Astrocyte of the cerebellum (primary cell): Measurements from ENCODE around the gene TESMIN.

ENCODE experiments used
- DNase-seq: peaks from one replicate; pipeline ENCODE4 v3.0.0-alpha.2; 2011; ENCODE audit warnings: low read depth
- H3K4me3 ChIP-seq: 2 replicates; pipeline ENCODE4 v1.5.1; 2011; ENCODE audit warnings: mild to moderate bottlenecking, low read depth, low read length, moderate library complexity
- CTCF ChIP-seq: IDR thresholded peaks from 2 replicates; pipeline ENCODE4 v1.5.1; 2012; ENCODE audit warnings: low read length, low read depth, moderate library complexity, mild to moderate bottlenecking; ENCODE audit errors: missing control alignments
- in situ Hi-C: cut with HindIII; loops from 2 replicates; pipeline ENCODE4 v1.10.0; 2017; ENCODE audit warnings: low sequenced_read_pairs

TESMIN gene

DNA sequence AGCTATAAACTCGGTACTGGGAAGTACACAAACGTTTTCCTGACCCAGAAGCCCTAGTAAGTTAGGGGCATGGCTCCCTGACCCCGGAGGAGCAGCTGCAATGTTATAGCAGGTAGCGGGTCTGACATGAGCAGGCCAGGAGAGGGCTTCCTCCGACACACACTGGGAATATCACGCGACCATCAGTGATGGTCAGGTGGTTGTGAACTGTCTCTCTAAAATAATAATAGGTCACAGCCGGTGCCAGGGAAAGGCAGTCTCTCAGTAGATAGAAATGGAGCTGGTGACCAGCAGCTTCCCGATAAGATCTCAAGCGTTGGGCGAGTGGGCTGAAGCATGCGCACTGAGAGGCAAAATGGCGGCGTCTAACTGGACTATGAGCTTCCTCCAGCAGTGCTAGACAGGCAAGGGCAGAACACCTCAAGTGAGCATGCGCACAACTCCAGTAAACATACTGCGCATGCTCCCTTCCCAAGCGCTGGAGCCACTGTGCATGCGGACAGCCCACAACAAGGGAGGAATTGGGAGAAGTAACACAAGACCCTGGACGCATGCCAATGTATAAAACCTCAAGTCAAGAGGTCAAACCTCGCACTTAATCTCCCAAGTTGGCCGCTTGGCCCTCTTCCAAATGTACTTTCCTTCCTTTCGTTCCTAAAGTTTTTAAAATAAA, 22.3 kb upstream of the TESMIN start:
- in situ Hi-C loops = no loop called here
- no peak overlapping the region for H3K4me3 ChIP-seq
- no peak for TF ChIP-seq CTCF
- no peak for DNase-seq

DNA sequence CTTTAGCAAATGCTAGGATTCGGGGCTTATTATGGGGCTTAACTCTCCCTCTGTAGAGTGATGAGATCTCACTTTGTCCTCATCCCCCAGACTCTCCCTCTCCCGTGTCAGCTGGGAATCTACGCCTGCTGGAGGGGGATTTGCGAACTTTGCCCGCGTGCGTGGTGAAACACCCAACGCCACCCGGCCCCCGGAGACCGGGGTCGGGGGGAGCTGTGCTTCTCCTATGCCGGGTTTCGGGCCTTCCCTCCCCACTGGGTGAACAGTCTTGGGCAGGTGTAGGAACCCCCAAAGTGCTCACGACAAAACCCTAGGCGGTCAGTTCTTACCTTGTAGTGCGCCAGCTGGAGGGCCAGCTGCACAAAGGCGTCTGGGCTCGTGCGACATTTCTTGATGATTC, 21.6 kb upstream of the TESMIN start:
- DNase-seq = no peak
- no peak for TF ChIP-seq CTCF
- in situ Hi-C loops = no loop called here
- H3K4me3 ChIP-seq = no peak overlapping the region

- no peak overlapping the region for H3K4me3 ChIP-seq
- in situ Hi-C loops = no loop called here
- TF ChIP-seq CTCF = no peak
- DNase-seq = no peak
Observed at GRCh38 chr11:68770781-68771180, 19.5 kb upstream of the TESMIN start.

GRCh38 chr11:68767672-68768071, 16.4 kb upstream of the TESMIN start:
- TF ChIP-seq CTCF = no peak
- no peak overlapping the region for H3K4me3 ChIP-seq
- in situ Hi-C loops = loop anchor here (5.0 kb wide), 1 partner anchor 80 kb away; no protein-coding TSS in a partner anchor
- no peak for DNase-seq

- in situ Hi-C loops = loop anchor here (5.0 kb wide), 1 partner anchor 79 kb away; no protein-coding TSS in a partner anchor
- no peak overlapping the region for H3K4me3 ChIP-seq
- no peak for DNase-seq
- no peak for TF ChIP-seq CTCF
Observed at GRCh38 chr11:68766786-68767185, 15.5 kb upstream of the TESMIN start.

GRCh38 chr11:68764746-68765145, 13.4 kb upstream of the TESMIN start:
- no peak for DNase-seq
- no peak overlapping the region for H3K4me3 ChIP-seq
- in situ Hi-C loops = loop anchor here (5.0 kb wide), 1 partner anchor 77 kb away; no protein-coding TSS in a partner anchor
- no peak for TF ChIP-seq CTCF
